Progenitor cell of endocrine pancreas (in vitro differentiated cells): Measurements from ENCODE around the gene BTBD9. TPM values are rescaled to one million over a fixed set of nuclear protein-coding genes. Genes with fewer than 3 reads are reported as not detected.

Experiments used
- DNase-seq: peaks from one replicate; pipeline ENCODE4 v3.0.0; 2021; ENCODE audit warnings: low spot score; ENCODE audit not compliant: unreplicated experiment
- H3K27ac Mint-ChIP-seq: 2 replicates; pipeline ENCODE4 v1.8.0; 2021; ENCODE audit warnings: mild to moderate bottlenecking, moderate library complexity, mixed read lengths
- H3K27me3 Mint-ChIP-seq: 2 replicates; pipeline ENCODE4 v1.8.0; 2021; ENCODE audit warnings: mixed read lengths
- H3K36me3 Mint-ChIP-seq: 2 replicates; pipeline ENCODE4 v1.8.0; 2022; ENCODE audit warnings: mixed read lengths; ENCODE audit not compliant: insufficient read depth
- H3K4me1 Mint-ChIP-seq: 2 replicates; pipeline ENCODE4 v1.8.0; 2021; ENCODE audit warnings: low read depth, mixed read lengths
- H3K4me3 Mint-ChIP-seq: 2 replicates; pipeline ENCODE4 v1.8.0; 2021; ENCODE audit warnings: low read depth, mild to moderate bottlenecking, moderate library complexity, mixed read lengths
- H3K9me3 Mint-ChIP-seq: 2 replicates; pipeline ENCODE4 v1.8.0; 2021; ENCODE audit warnings: low read depth, mixed read lengths
- CTCF ChIP-seq: fragments of 200-600 bp; sonication (generic); IDR thresholded peaks from one replicate; pipeline ENCODE4 v1.5.0; 2021; ENCODE audit warnings: antibody characterized with exemption, mild to moderate bottlenecking; ENCODE audit not compliant: unreplicated experiment
- total RNA-seq: library from RNA; stranded (reverse); gene quantifications from 2 replicates; pipeline ENCODE4 v1.2.1, GENCODE V29; 2021

BTBD9 gene
- total RNA-seq, 1 donor from 2014 or later = 25.9 TPM

DNA sequence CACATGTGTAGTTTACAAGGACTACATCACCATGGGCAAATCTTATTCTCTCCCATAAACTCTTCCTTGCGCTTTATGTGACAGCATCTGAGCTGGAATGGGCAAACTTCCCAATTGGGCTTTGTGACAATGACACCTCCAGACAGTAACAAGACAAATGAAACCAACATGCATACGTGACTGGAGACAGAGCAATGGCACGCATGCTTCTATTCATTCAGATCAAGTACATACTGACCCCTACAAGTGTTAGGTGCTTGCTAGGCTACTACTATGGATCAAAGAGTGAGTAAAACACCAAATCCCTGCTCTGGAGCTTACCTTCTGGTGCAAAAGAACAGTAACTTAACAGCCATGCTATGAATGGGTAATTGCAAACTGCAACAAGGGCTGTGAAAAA lies 394.9 kb downstream of the BTBD9 start:
- TF ChIP-seq CTCF = no peak
- Mint-ChIP-seq H3K36me3 (no peaks in the 10 kb centered on the region), H3K27ac (no peak overlapping the region), H3K9me3 (no peaks in the 10 kb centered on the region), H3K4me1 (no peaks in the 10 kb centered on the region), H3K4me3 (no peak overlapping the region), H3K27me3 (no peaks in the 10 kb centered on the region)
- no peak for DNase-seq

DNA sequence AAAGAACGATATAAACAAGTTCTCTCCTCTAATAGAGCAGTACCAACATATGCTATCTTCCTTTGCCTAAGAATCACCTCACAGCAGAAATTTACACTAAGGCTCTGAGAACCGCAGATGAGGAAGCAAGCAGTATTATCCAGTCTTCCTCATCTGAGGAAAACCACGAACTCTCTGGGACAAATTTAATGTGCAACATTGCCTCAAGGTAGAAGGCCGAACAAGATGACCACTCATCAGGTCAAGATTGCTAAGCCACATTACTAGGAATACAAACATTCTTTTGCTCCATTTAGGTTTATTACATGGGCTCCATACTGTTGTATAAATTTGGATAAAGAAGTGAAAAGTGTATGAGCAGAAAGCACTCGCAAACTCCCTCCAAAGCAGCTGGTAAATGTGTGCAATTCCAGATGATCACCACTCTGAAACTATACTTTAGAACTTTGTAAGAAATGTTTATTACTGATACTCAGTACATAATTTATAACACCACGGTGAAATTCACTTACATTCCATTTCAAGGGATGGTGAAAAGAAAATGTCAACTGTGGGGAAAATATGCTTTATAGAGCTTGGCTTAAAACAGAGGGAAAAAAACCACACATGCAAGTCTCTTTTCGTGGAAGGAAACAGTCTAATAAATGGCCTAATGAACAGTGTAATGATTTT lies 398.4 kb downstream of the BTBD9 start:
- Mint-ChIP-seq H3K4me1 (no peaks in the 10 kb centered on the region), H3K27ac (no peak overlapping the region), H3K9me3 (no peaks in the 10 kb centered on the region), H3K4me3 (no peak overlapping the region), H3K36me3 (no peaks in the 10 kb centered on the region), H3K27me3 (no peaks in the 10 kb centered on the region)
- TF ChIP-seq CTCF = no peak
- DNase-seq = no peak

DNA sequence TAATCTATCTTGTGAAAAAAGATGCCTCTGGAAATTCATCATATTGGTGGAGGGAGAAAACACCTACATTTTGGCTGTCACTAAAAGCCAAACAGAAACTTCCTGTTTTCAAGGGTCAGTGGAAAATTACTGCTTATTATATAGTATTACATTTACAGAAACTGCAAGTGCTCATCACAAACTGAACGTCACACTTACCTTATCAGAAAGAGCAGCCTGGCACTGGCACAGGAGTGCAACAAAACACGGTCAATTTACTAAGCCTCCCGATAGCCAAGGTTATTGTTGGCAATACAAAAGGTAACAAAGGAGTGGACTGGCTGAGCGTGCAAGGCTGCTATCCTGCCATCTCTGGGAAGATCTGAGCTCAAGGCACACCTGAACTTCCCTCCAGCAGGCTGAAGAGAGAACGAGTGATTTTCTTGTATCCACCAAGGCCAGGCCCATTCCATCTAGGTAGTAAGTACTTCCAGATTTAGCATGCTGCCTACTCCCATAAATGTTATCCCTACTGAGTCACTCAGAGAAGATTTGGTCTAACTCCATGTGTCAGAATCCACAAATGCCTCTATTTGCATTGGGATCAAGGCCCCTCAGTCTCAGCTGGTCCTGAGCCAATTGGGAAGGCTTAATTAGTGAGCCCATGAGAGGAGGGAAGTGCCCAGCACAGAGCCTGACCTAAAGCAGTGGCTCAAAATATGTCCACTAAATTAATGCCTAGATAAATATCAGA lies 399.8 kb downstream of the BTBD9 start:
- no peak for DNase-seq
- Mint-ChIP-seq H3K9me3 (no peaks in the 10 kb centered on the region), H3K27ac (no peak overlapping the region), H3K4me3 (no peak overlapping the region), H3K4me1 (no peaks in the 10 kb centered on the region), H3K27me3 (no peaks in the 10 kb centered on the region), H3K36me3 (no peaks in the 10 kb centered on the region)
- no peak for TF ChIP-seq CTCF

- DNase-seq = no peak
- TF ChIP-seq CTCF = no peak
- H3K36me3 Mint-ChIP-seq = no peaks in the 10 kb centered on the region
- no peaks in the 10 kb centered on the region for H3K27me3 Mint-ChIP-seq
- no peak overlapping the region for H3K4me3 Mint-ChIP-seq
- H3K4me1 Mint-ChIP-seq = no peaks in the 10 kb centered on the region
- H3K27ac Mint-ChIP-seq = no peak overlapping the region
- no peaks in the 10 kb centered on the region for H3K9me3 Mint-ChIP-seq
Measured at GRCh38 chr6:38236631-38237030, 403.1 kb downstream of the BTBD9 start.

DNA sequence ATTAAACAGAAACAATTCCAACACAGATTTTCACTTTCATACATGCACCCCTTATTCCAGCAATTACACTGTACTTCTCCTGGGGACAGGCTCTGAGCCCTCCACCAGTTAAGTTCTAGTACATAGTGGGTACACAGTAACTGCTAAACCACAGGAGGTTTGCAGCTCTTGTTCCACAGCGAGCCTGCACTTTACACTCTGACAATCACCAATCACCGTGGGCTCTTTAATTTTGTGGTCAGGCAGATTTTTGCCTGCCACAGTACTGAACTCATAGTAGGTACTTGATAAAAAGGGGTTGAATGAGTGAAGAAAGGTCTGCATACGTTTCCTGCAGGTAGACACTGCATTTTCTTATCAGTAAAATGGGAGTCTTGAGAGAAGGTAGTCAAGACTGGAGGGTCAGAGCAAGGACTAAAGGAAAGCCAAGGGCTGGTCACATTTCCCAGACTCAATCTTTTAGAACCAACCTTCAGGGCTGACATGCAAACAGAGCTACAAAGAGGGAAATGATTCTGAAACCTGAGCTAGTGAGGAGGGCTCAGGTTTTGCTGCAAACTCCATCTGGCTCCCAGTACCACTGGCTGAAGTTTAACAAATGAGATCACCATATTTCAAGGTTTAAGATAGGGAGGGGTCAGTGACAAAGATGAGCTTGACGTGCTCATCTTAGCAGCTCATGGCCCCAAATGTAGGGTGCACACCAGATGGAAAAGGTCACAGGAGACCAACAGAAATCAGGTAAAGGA lies 404.6 kb downstream of the BTBD9 start:
- Mint-ChIP-seq H3K4me3 (no peak overlapping the region), H3K9me3 (no peaks in the 10 kb centered on the region), H3K36me3 (no peaks in the 10 kb centered on the region), H3K27ac (no peak overlapping the region), H3K4me1 (no peaks in the 10 kb centered on the region), H3K27me3 (no peaks in the 10 kb centered on the region)
- DNase-seq = no peak
- TF ChIP-seq CTCF = no peak
